Mucosa of stomach (tissue), 1 donor: ENCODE results near the gene PLCD1.
A peak's percentile ranks its signal among the peaks of the same experiment; 100 is the strongest.

Experiments used
- H3K27me3 ChIP-seq: one replicate; pipeline ENCODE4 v1.7.0; 2013; ENCODE audit warnings: mild to moderate bottlenecking, low read length; ENCODE audit not compliant: control insufficient read depth, insufficient read depth
- H3K36me3 ChIP-seq: one replicate; pipeline ENCODE4 v1.7.0; 2013; ENCODE audit warnings: low read length; ENCODE audit not compliant: control insufficient read depth, insufficient read depth
- H3K4me1 ChIP-seq: one replicate; pipeline ENCODE4 v1.7.0; 2013; ENCODE audit warnings: mild to moderate bottlenecking, low read length; ENCODE audit not compliant: control insufficient read depth, insufficient read depth
- H3K4me3 ChIP-seq: one replicate; pipeline ENCODE4 v1.7.0; 2013; ENCODE audit warnings: low read length
- H3K9ac ChIP-seq: one replicate; pipeline ENCODE4 v1.7.0; 2013; ENCODE audit warnings: mild to moderate bottlenecking, low read length, moderate library complexity
- H3K9me3 ChIP-seq: one replicate; pipeline ENCODE4 v1.7.0; 2013; ENCODE audit warnings: mild to moderate bottlenecking, low read length, moderate library complexity; ENCODE audit not compliant: control insufficient read depth
- donor health status: Pancreatic carcinoma.

The PLCD1 gene

GRCh38 chr3:37969596-37970100, 59.8 kb downstream of the PLCD1 start:
- no peaks in the 10 kb centered on the region for H3K36me3 ChIP-seq
- peak overlapping the region; percentile 13 for H3K9ac ChIP-seq
- H3K4me3 ChIP-seq: no peak overlapping the region

GRCh38 chr3:37968813-37969595, 60.4 kb downstream of the PLCD1 start:
- peaks cover 48% of the 10 kb centered on the region for H3K4me1 ChIP-seq
- H3K36me3 ChIP-seq: no peaks in the 10 kb centered on the region
- no peaks in the 10 kb centered on the region for H3K9me3 ChIP-seq
- no peaks in the 10 kb centered on the region for H3K27me3 ChIP-seq
- H3K4me3 ChIP-seq: no peak overlapping the region
- H3K9ac ChIP-seq: peak overlapping the region; percentile 13

More at GRCh38 chr3:37969596-37970100, 59.8 kb downstream of the PLCD1 start:
- Histone ChIP-seq H3K4me1 (peaks cover 54% of the 10 kb centered on the region), H3K27me3 (no peaks in the 10 kb centered on the region), H3K9me3 (no peaks in the 10 kb centered on the region)

- no peak overlapping the region for H3K4me3 ChIP-seq
- no peaks in the 10 kb centered on the region for H3K36me3 ChIP-seq
- no peaks in the 10 kb centered on the region for H3K9me3 ChIP-seq
- H3K4me1 ChIP-seq: peaks cover 40% of the 10 kb centered on the region
- no peaks in the 10 kb centered on the region for H3K27me3 ChIP-seq
- no peak overlapping the region for H3K9ac ChIP-seq
These were observed 61.2 kb downstream of the PLCD1 start for GRCh38 chr3:37968199-37968598.

GRCh38 chr3:37967260-37967881, 62.1 kb downstream of the PLCD1 start:
- Histone ChIP-seq H3K4me1 (peaks cover 44% of the 10 kb centered on the region), H3K27me3 (no peaks in the 10 kb centered on the region), H3K9me3 (no peaks in the 10 kb centered on the region), H3K36me3 (no peaks in the 10 kb centered on the region), H3K9ac (no peak overlapping the region), H3K4me3 (no peak overlapping the region)

- Histone ChIP-seq H3K4me1 (peaks cover 44% of the 10 kb centered on the region), H3K4me3 (no peak overlapping the region), H3K27me3 (no peaks in the 10 kb centered on the region), H3K36me3 (no peaks in the 10 kb centered on the region), H3K9ac (no peak overlapping the region), H3K9me3 (no peaks in the 10 kb centered on the region)
These were observed 64.7 kb downstream of the PLCD1 start for GRCh38 chr3:37964716-37965115.

- Histone ChIP-seq H3K9ac (no peak overlapping the region), H3K4me3 (no peak overlapping the region), H3K9me3 (no peaks in the 10 kb centered on the region), H3K27me3 (no peaks in the 10 kb centered on the region), H3K36me3 (no peaks in the 10 kb centered on the region), H3K4me1 (peaks cover 39% of the 10 kb centered on the region)
These were observed 65.3 kb downstream of the PLCD1 start for GRCh38 chr3:37964146-37964545.

- Histone ChIP-seq H3K4me1 (peaks cover 34% of the 10 kb centered on the region), H3K9ac (no peak overlapping the region)
These were observed 65.8 kb downstream of the PLCD1 start for GRCh38 chr3:37963635-37964034.

GRCh38 chr3:37963016-37963415, 66.4 kb downstream of the PLCD1 start:
- peaks cover 33% of the 10 kb centered on the region for H3K4me1 ChIP-seq
- no peak overlapping the region for H3K9ac ChIP-seq
- H3K4me3 ChIP-seq: no peak overlapping the region
- no peaks in the 10 kb centered on the region for H3K36me3 ChIP-seq
- no peaks in the 10 kb centered on the region for H3K9me3 ChIP-seq
- H3K27me3 ChIP-seq: no peaks in the 10 kb centered on the region

More at GRCh38 chr3:37963635-37964034, 65.8 kb downstream of the PLCD1 start:
- Histone ChIP-seq H3K27me3 (no peaks in the 10 kb centered on the region), H3K36me3 (no peaks in the 10 kb centered on the region), H3K9me3 (no peaks in the 10 kb centered on the region), H3K4me3 (no peak overlapping the region)

- no peaks in the 10 kb centered on the region for H3K9me3 ChIP-seq
- no peaks in the 10 kb centered on the region for H3K27me3 ChIP-seq
- no peaks in the 10 kb centered on the region for H3K36me3 ChIP-seq
- H3K4me3 ChIP-seq: no peak overlapping the region
- H3K4me1 ChIP-seq: peaks cover 38% of the 10 kb centered on the region
- no peak overlapping the region for H3K9ac ChIP-seq
These were observed 67.6 kb downstream of the PLCD1 start for GRCh38 chr3:37961622-37962431.

- no peaks in the 10 kb centered on the region for H3K27me3 ChIP-seq
- no peaks in the 10 kb centered on the region for H3K9me3 ChIP-seq
- peak overlapping the region; percentile 29 for H3K9ac ChIP-seq
- H3K4me1 ChIP-seq: peaks cover 33% of the 10 kb centered on the region
- no peaks in the 10 kb centered on the region for H3K36me3 ChIP-seq
- H3K4me3 ChIP-seq: no peak overlapping the region
These were observed 71.9 kb downstream of the PLCD1 start for GRCh38 chr3:37957539-37957936.
